Measurements from ENCODE around the gene MGAT4C. TPM values are rescaled to one million over a fixed set of nuclear protein-coding genes. Genes with fewer than 3 reads are reported as not detected.
A peak's percentile ranks its signal among the peaks of the same experiment; 100 is the strongest.

Gene MGAT4C
- total RNA-seq, 1 experiment from 2014 or later = not detected

GRCh38 chr12:85920324-85920947, 335.8 kb downstream of the MGAT4C start:
- peak; percentile 55 for DNase-seq (ENCODE audit: low spot score)

More at GRCh38 chr12:85920324-85920947, 335.8 kb downstream of the MGAT4C start:
- in situ Hi-C loops (cut with HindIII; ENCODE audit: low sequenced_read_pairs) = no loop called here
